ENCODE data around the gene GTPBP8.

DNA sequence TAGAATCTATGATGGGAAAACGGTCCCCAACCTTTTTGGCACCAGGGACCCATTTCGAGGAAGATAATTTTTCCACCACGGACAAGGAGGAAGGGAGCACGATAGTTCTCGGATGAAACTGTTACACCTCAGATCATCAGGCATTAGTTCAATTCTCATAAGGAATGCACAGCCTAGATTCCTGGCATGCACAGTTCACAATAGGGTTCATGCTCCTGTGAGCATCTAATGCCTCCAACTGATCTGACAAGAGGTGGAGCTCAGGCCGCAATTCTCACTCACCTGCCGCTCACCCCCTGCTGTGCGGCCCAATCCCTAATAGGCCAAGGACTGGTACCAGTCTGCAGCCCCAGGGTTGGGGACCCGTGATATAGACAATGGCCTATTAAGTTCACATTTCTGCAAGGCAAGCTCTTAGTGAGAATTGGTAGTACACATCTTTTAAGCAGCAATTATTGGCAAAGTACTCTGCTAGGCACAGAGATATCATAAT is 42.4 kb upstream of the GTPBP8 start:
- TF ChIP-seq EZH2 (IDR thresholded peaks at IDR 0.05): no peak
- TF ChIP-seq POLR2AphosphoS5 (IDR thresholded peaks at IDR 0.05; ENCODE audit: borderline replicate concordance, low read depth, low read length): no peak
